ENCODE results near the gene GYS2. TPM values are rescaled to one million over a fixed set of nuclear protein-coding genes. Genes with fewer than 3 reads are reported as not detected.

Gene GYS2
- total RNA-seq, 1 donor from 2014 or later: not detected

- DNase-seq (ENCODE audit: low spot score in 2 of 2): no peak
- Histone ChIP-seq H3K9me3 (no peaks in the 10 kb centered on the region), H3K4me3 (no peak overlapping the region), H3K27ac (no peak overlapping the region), H3K27me3 (no peaks in the 10 kb centered on the region), H3K36me3 (no peaks in the 10 kb centered on the region), H3K4me1 (no peaks in the 10 kb centered on the region)
- intact Hi-C loops (cut with DNase I): no loop called here
- no peak for TF ChIP-seq CTCF (IDR thresholded peaks at IDR 0.05)
These were observed 9.9 kb upstream of the GYS2 start for GRCh38 chr12:21614506-21614905.

GRCh38 chr12:21613931-21614330 lies 9.3 kb upstream of the GYS2 start:
- Histone ChIP-seq H3K27me3 (no peaks in the 10 kb centered on the region), H3K4me3 (no peak overlapping the region), H3K36me3 (no peaks in the 10 kb centered on the region), H3K4me1 (no peaks in the 10 kb centered on the region), H3K9me3 (no peaks in the 10 kb centered on the region), H3K27ac (no peak overlapping the region)
- intact Hi-C loops (cut with DNase I): no loop called here
- no peak for TF ChIP-seq CTCF (IDR thresholded peaks at IDR 0.05)
- DNase-seq (ENCODE audit: low spot score in 2 of 2): no peak

- Histone ChIP-seq H3K36me3 (no peaks in the 10 kb centered on the region), H3K27me3 (no peaks in the 10 kb centered on the region), H3K9me3 (no peaks in the 10 kb centered on the region), H3K4me1 (no peaks in the 10 kb centered on the region), H3K4me3 (no peak overlapping the region), H3K27ac (no peak overlapping the region)
- no peak for DNase-seq (ENCODE audit: low spot score in 2 of 2)
- no peak for TF ChIP-seq CTCF (IDR thresholded peaks at IDR 0.05)
- intact Hi-C loops (cut with DNase I): loop anchor here (2.0 kb wide), 1 partner anchor 73 kb away; no protein-coding TSS in a partner anchor
These were observed 3.5 kb upstream of the GYS2 start for GRCh38 chr12:21608196-21608595.

- intact Hi-C loops (cut with DNase I): loop anchor here (2.0 kb wide), 1 partner anchor 73 kb away; no protein-coding TSS in a partner anchor
These were observed 3.1 kb upstream of the GYS2 start for GRCh38 chr12:21607701-21608100.

GRCh38 chr12:21606175-21606574 lies 1.5 kb upstream of the GYS2 start:
- Histone ChIP-seq H3K4me1 (no peaks in the 10 kb centered on the region), H3K27ac (no peak overlapping the region), H3K27me3 (no peaks in the 10 kb centered on the region), H3K4me3 (no peak overlapping the region), H3K36me3 (no peaks in the 10 kb centered on the region), H3K9me3 (no peaks in the 10 kb centered on the region)
- intact Hi-C loops (cut with DNase I): no loop called here
- DNase-seq (ENCODE audit: low spot score in 2 of 2): no peak
- TF ChIP-seq CTCF (IDR thresholded peaks at IDR 0.05): no peak

More at GRCh38 chr12:21607701-21608100, 3.1 kb upstream of the GYS2 start:
- H3K36me3 ChIP-seq: no peaks in the 10 kb centered on the region
- no peaks in the 10 kb centered on the region for H3K4me1 ChIP-seq
- no peak overlapping the region for H3K27ac ChIP-seq
- H3K4me3 ChIP-seq: no peak overlapping the region
- no peaks in the 10 kb centered on the region for H3K27me3 ChIP-seq
- no peaks in the 10 kb centered on the region for H3K9me3 ChIP-seq
- no peak for DNase-seq (ENCODE audit: low spot score in 2 of 2)
- TF ChIP-seq CTCF (IDR thresholded peaks at IDR 0.05): peak in 2 of 3 experiments; percentile 16 to 43

GRCh38 chr12:21602774-21603173 lies 1.9 kb downstream of the GYS2 start:
- DNase-seq (ENCODE audit: low spot score in 2 of 2): no peak
- Histone ChIP-seq H3K36me3 (no peaks in the 10 kb centered on the region), H3K27me3 (no peaks in the 10 kb centered on the region), H3K27ac (no peak overlapping the region), H3K4me1 (no peaks in the 10 kb centered on the region), H3K4me3 (no peak overlapping the region), H3K9me3 (no peaks in the 10 kb centered on the region)
- no peak for TF ChIP-seq CTCF (IDR thresholded peaks at IDR 0.05)
- intact Hi-C loops (cut with DNase I): no loop called here

Measured in ascending aorta (tissue), 2 donors.